Transverse colon (tissue), 4 donors: Measurements from ENCODE around the gene NCK1. TPM values are rescaled to one million over a fixed set of nuclear protein-coding genes. Genes with fewer than 3 reads are reported as not detected.

Experiments used
- DNase-seq: peaks from one replicate; pipeline ENCODE4 v3.0.0-alpha.2; 2019
- H3K27ac ChIP-seq, 4 donors: fragments of 200-600 bp; sonication (generic); 2 replicates each; pipeline ENCODE4 v1.5.1; 2016 to 2018; ENCODE audit warnings: inconsistent platforms in 4 of 4
- H3K27me3 ChIP-seq: fragments of 200-600 bp; sonication (generic); 2 replicates; pipeline ENCODE4 v1.5.1; 2017; ENCODE audit warnings: inconsistent platforms
- H3K36me3 ChIP-seq, 4 donors: fragments of 200-600 bp; sonication (generic); 2 replicates each; pipeline ENCODE4 v1.5.1; 2017 to 2019; ENCODE audit warnings: inconsistent platforms in 4 of 4
- H3K4me1 ChIP-seq, 4 donors: fragments of 200-600 bp; sonication (generic); 2 replicates each; pipeline ENCODE4 v1.5.1; 2017 to 2020; ENCODE audit warnings: inconsistent platforms in 4 of 4
- H3K4me3 ChIP-seq, 4 donors: fragments of 200-600 bp; sonication (generic); 1 replicate in 1 of 4; 2 replicates in 3 of 4; pipeline versions ENCODE4 v1.5.1 to v1.6.1; 2017 to 2019; ENCODE audit warnings: inconsistent platforms in 4 of 4
- H3K9me3 ChIP-seq, 2 donors: fragments of 200-600 bp; sonication (generic); 2 replicates each; pipeline ENCODE4 v1.5.1; 2017 to 2019; ENCODE audit warnings: inconsistent platforms in 2 of 2
- CTCF ChIP-seq, 5 experiments: fragments of 200-600 bp in 3 of 5; fragments of 450-650 bp in 2 of 5; sonication (generic) in 3 of 5; IDR thresholded peaks; 1 replicate in 2 of 5; 2 replicates in 3 of 5; pipeline ENCODE4 v1.5.1; 2016 to 2017; ENCODE audit warnings: antibody characterized with exemption in 5 of 5, inconsistent platforms in 3 of 5, mild to moderate bottlenecking in 2 of 5, moderate library complexity in 1 of 5
- EP300 ChIP-seq: sonication (generic); formaldehyde crosslinking; IDR thresholded peaks from one replicate; pipeline ENCODE4 v1.6.1; 2017; ENCODE audit warnings: antibody characterized with exemption, low read depth
- POLR2A ChIP-seq: fragments of 450-650 bp; IDR thresholded peaks from one replicate; pipeline ENCODE4 v1.6.1; 2016; ENCODE audit warnings: antibody characterized with exemption, mild to moderate bottlenecking, moderate library complexity
- POLR2AphosphoS5 ChIP-seq, 3 donors: sonication (generic); formaldehyde crosslinking; IDR thresholded peaks; one replicate each; pipeline ENCODE4 v1.6.1; 2016; ENCODE audit warnings: antibody characterized with exemption in 3 of 3
- WGBS, 2 donors: methylation state at CpG; one replicate each; pipeline ENCODE4 v1.1.5; 2018; ENCODE audit warnings: low coverage in 1 of 2; 5-methylcytosine and 5-hydroxymethylcytosine counted together
- in situ Hi-C, 4 donors: fragments of 200-750 bp; cut with MboI; loops; one replicate each; pipeline versions ENCODE4 v1.15.0 to v1.15.1; 2017; ENCODE audit warnings: low sequenced_read_pairs in 3 of 4, low pct_ligation_motif_present in 1 of 4, low pct_unique_long_range_greater_than_20kb in 1 of 4
- intact Hi-C: fragments of 100-400 bp; cut with DNase I; formaldehyde crosslinking; loops from one replicate; pipeline ENCODE4 v1.15.1; 2023; ENCODE audit warnings: low total_unique reads
- total RNA-seq, 4 donors: library from RNA; depleted of rRNA; stranded (reverse); fragments of >200 nt; gene quantifications; one replicate each; pipeline ENCODE4 v1.1.0, GENCODE V29; 2016

Gene NCK1
- total RNA-seq = 10 to 100 TPM in 3 of 4 donors, under 1 TPM in 1; 0.80 to 71.4 (median 45.2) TPM

- Histone ChIP-seq H3K27ac (peak within 1 kb of the TSS; percentile 88 to 99 (median 95)), H3K27me3 (no peaks in the 10 kb centered on the region), H3K4me1 (peaks cover 11 to 20% (median 18%) of the 10 kb centered on the region in 4 donors), H3K9me3 (no peaks in the 10 kb centered on the region), H3K36me3 (no peaks in the 10 kb centered on the region), H3K4me3 (peak within 1 kb of the TSS; percentile 64 to 98 (median 68))
- WGBS, 2 donors = 0% methylated on average over 24 of the region's 67 CpGs; no CpG with 5 or more reads in 1 of the 2 donors
- intact Hi-C loops (no loop called here), in situ Hi-C loops (loop anchor here in 1 of 4 donors (25.0 kb wide), 1 partner anchor 125 kb away; no protein-coding TSS in a partner anchor)
- DNase-seq = peak; percentile 99
- peak; percentile 91 for TF ChIP-seq POLR2A
- no peak for TF ChIP-seq EP300
- TF ChIP-seq POLR2AphosphoS5 (IDR thresholded peaks at IDR 0.05) = peak; percentile 93 to 97 (median 97)
- peak in 1 of 5 experiments; percentile 21 for TF ChIP-seq CTCF (IDR thresholded peaks at IDR 0.05)
These were observed at the start of gene NCK1 for GRCh38 chr3:136861890-136862616. NCK1 (plus strand) TSS chr3:136862208; CDS start chr3:136928002, 65,794 bp downstream.

DNA sequence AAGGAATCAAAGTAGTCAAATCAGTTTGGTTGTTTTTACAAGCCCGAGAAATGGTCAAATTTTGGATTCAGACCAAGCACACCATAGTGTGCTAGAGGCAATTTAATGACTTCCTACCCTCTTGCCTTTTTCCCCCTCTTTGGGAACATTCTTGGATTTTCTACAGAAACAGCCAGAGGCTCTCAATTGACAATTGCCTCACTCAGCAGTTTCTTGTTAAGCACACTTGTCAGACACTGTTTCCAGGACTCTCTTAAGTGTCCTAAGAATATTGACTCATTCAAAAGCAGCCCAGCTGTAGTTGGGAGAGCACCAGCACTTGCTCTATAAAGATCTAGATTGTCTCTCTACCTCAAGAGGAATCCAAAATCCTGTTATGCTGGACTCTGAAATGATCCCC, 44.6 kb upstream of the NCK1 start:
- TF ChIP-seq POLR2A (no peak), EP300 (no peak), POLR2AphosphoS5 (IDR thresholded peaks at IDR 0.05) (no peak), CTCF (IDR thresholded peaks at IDR 0.05) (no peak)
- in situ Hi-C loops = no loop called here
- 67 to 80% methylated on average over 1 of the region's 1 CpG for WGBS, 2 donors

GRCh38 chr3:136818191-136818768, 43.7 kb upstream of the NCK1 start:
- peak; percentile 20 for DNase-seq
- no peaks in the 10 kb centered on the region for H3K9me3 ChIP-seq
- peak overlapping the region; percentile 48 to 66 (median 57) for H3K27ac ChIP-seq
- peak overlapping the region; percentile 47 to 79 (median 58) for H3K4me3 ChIP-seq
- peaks cover 33% of the 10 kb centered on the region for H3K27me3 ChIP-seq
- in situ Hi-C loops (no loop called here), intact Hi-C loops (no loop called here)
- H3K36me3 ChIP-seq = no peaks in the 10 kb centered on the region
- peaks cover 0 to 23% (median 16%) of the 10 kb centered on the region in 4 donors for H3K4me1 ChIP-seq
- 16 to 50% methylated on average over 1 to 8 of the region's 8 CpGs for WGBS, 2 donors
- no peak for TF ChIP-seq POLR2AphosphoS5 (IDR thresholded peaks at IDR 0.05)
- TF ChIP-seq POLR2A = no peak
- TF ChIP-seq EP300 = no peak

More for the DNA sequence above, 44.6 kb upstream of the NCK1 start:
- Histone ChIP-seq H3K9me3 (no peaks in the 10 kb centered on the region), H3K27me3 (peaks cover 33% of the 10 kb centered on the region), H3K4me3 (no peak overlapping the region), H3K36me3 (no peaks in the 10 kb centered on the region), H3K4me1 (peaks cover 0 to 23% (median 16%) of the 10 kb centered on the region in 4 donors), H3K27ac (no peak overlapping the region)
- intact Hi-C loops = no loop called here
- no peak for DNase-seq

DNA sequence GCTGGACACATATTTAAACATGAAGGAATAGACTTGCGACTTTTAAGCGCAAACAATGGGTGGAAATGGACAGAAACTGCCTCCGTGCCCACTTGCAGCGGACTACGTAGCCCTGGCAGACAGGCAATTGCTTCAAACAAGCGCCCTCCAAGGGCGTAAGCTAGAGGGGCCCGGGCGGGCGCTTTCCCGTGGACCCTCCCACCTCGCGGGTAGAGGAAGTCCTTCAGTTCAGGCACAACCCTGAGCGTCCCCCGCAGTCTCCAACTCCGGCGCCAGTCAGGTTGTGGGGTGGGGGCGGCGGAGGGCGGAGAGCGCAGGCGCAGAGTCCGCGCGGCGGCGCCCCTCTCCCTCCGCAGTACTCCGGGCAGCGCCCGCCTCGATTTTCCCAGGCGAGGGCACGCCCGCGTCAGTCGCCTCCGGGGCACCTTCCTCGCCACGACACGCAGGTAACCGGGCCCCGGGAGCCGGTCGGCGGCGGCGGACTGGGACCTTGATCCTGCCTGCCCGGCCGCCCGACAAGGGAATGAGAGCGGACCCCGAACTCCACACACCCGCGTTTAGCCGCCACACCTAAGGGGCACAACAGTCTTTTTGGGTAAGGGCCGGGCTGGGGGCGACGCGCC, 43.1 kb upstream of the NCK1 start, which contains the start of gene SLC35G2:
SLC35G2 (plus strand) TSS at position 358 of the 623 bp plus-strand sequence. CDS start 35,335 bp downstream, outside the sequence.
- Histone ChIP-seq H3K4me3 (peak within 1 kb of the TSS; percentile 47 to 79 (median 58)), H3K9me3 (peaks cover 0 to 2% of the 10 kb centered on the region in 2 donors), H3K27ac (peak within 1 kb of the TSS; percentile 48 to 66 (median 57)), H3K27me3 (peaks cover 33% of the 10 kb centered on the region), H3K36me3 (no peaks in the 10 kb centered on the region), H3K4me1 (peaks cover 0 to 23% (median 16%) of the 10 kb centered on the region in 4 donors)
- TF ChIP-seq POLR2AphosphoS5 (IDR thresholded peaks at IDR 0.05) = no peak
- TF ChIP-seq CTCF (IDR thresholded peaks at IDR 0.05) = no peak
- no peak for TF ChIP-seq EP300
- no peak for TF ChIP-seq POLR2A
- intact Hi-C loops (no loop called here), in situ Hi-C loops (no loop called here)
- 3% methylated on average over 49 of the region's 60 CpGs; no CpG with 5 or more reads in 1 of the 2 donors for WGBS, 2 donors
- DNase-seq = peak; percentile 32
